Lower lobe of right lung (tissue), 2 donors: Measurements from ENCODE around the gene DNAI1. TPM values are rescaled to one million over a fixed set of nuclear protein-coding genes. Genes with fewer than 3 reads are reported as not detected.

Experiments used
- ATAC-seq, 2 donors: fragments of 200-7000 bp; cut with Tn5 transposase; one replicate each; pipeline ENCODE4 v1.9.1; 2020 to 2022; ENCODE audit warnings: mild to moderate bottlenecking in 2 of 2, moderate library complexity in 2 of 2
- DNase-seq: peaks from one replicate; pipeline ENCODE4 v3.0.0-alpha.2; 2020
- H3K27ac ChIP-seq: fragments of 200-600 bp; one replicate; pipeline ENCODE4 v1.8.0; 2022
- H3K27me3 ChIP-seq: fragments of 200-600 bp; one replicate; pipeline ENCODE4 v1.8.0; 2022; ENCODE audit warnings: low read depth
- H3K36me3 ChIP-seq: fragments of 200-600 bp; one replicate; pipeline ENCODE4 v1.8.0; 2022; ENCODE audit warnings: mild to moderate bottlenecking
- H3K4me1 ChIP-seq: fragments of 200-600 bp; one replicate; pipeline ENCODE4 v1.8.0; 2022
- H3K4me3 ChIP-seq: fragments of 200-600 bp; one replicate; pipeline ENCODE4 v1.8.0; 2022; ENCODE audit warnings: mild to moderate bottlenecking
- H3K9me3 ChIP-seq: fragments of 200-600 bp; one replicate; pipeline ENCODE4 v1.8.0; 2022
- intact Hi-C: fragments of 100-400 bp; cut with DNase I; formaldehyde crosslinking; loops from one replicate; pipeline ENCODE4 v1.11.0; 2022
- total RNA-seq: library from RNA; stranded (reverse); fragmentation: NEBNext Ultra II Directional; extraction: Animal tissue kit (Norgen Biotek cat#: 25700); gene quantifications from one replicate; pipeline ENCODE4 v1.2.1, GENCODE V29; 2021
- TF ChIP-seq, protein P1 (sequence below): fragments of 200-600 bp; IDR thresholded peaks from one replicate; pipeline ENCODE4 v1.8.0; 2022; ENCODE audit warnings: antibody characterized with exemption, mild to moderate bottlenecking
- donor health status: DM: no; HTN: yes; CAD: no; lungs with severe emphysema.

The DNAI1 gene
- total RNA-seq, 1 donor from 2014 or later: 13.5 TPM

DNA sequence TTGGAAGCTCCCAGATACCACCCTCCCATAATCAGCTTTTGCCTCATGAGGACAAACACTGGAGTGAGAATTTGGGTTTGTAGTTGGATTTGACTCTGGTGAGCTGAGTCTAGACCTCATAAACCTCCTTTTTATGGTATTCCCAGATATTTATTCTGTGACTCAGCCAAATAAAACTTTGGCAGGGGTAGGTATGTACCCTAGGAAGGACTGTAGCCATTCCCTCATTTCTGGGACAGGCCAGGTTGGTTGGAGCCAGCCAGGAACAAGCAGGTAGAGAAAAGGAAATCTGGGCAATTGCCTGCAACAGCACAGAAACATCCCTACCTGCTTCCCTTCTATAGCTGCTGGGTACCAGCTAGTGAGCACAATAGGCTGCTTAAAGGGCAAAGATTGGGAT, 44.8 kb downstream of the DNAI1 start:
- ATAC-seq: no peak
- H3K4me3 ChIP-seq: no peak overlapping the region
- no peaks in the 10 kb centered on the region for H3K36me3 ChIP-seq
- no peaks in the 10 kb centered on the region for H3K9me3 ChIP-seq
- no peaks in the 10 kb centered on the region for H3K27me3 ChIP-seq
- no peak for DNase-seq
- intact Hi-C loops: loop anchor here (10.0 kb wide), 1 partner anchor 99 kb away; no protein-coding TSS in a partner anchor
- H3K4me1 ChIP-seq: peaks cover 21% of the 10 kb centered on the region
- TF ChIP-seq, protein P1, sequence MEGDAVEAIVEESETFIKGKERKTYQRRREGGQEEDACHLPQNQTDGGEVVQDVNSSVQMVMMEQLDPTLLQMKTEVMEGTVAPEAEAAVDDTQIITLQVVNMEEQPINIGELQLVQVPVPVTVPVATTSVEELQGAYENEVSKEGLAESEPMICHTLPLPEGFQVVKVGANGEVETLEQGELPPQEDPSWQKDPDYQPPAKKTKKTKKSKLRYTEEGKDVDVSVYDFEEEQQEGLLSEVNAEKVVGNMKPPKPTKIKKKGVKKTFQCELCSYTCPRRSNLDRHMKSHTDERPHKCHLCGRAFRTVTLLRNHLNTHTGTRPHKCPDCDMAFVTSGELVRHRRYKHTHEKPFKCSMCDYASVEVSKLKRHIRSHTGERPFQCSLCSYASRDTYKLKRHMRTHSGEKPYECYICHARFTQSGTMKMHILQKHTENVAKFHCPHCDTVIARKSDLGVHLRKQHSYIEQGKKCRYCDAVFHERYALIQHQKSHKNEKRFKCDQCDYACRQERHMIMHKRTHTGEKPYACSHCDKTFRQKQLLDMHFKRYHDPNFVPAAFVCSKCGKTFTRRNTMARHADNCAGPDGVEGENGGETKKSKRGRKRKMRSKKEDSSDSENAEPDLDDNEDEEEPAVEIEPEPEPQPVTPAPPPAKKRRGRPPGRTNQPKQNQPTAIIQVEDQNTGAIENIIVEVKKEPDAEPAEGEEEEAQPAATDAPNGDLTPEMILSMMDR: no peak
- H3K27ac ChIP-seq: no peak overlapping the region

DNA sequence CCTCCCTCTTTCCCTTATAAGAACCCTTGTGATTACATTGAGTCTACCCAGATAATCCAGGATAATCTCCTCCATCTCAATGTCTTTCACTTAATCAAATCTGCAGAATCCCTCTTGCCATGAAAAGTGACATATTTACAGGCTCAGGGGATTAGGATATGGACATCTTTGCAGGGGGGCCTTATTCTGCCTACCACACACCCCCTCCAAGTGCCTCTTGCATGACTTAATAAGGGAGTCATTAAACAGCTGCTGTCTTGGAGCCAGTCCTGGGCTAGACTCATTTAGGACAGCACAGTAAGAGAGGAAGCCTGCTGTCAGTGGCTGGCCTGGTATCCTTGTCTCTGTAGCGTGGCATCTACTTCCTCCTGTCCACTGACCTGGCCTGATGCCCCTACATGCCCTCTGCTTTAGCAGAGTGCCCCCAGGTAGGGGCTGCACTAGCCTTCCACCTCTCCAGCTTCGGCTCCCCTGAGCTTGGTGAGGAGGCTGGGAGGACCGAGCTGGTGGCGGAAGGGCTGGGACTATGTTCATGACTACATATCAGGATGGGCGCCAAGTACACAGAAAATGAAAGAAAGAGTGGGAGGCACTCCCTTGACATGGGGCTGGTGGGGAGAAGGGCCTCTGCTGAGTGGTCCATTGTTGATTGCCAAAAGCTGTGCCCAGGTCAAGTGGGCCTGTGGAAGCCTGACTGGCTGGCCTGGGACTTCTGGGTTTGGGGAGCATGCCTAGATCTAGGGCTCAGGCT, 46.9 kb downstream of the DNAI1 start:
- DNase-seq: no peak
- Histone ChIP-seq H3K36me3 (no peaks in the 10 kb centered on the region), H3K9me3 (no peaks in the 10 kb centered on the region), H3K27me3 (no peaks in the 10 kb centered on the region), H3K4me1 (peaks cover 21% of the 10 kb centered on the region), H3K27ac (no peak overlapping the region), H3K4me3 (no peak overlapping the region)
- ATAC-seq: no peak
- TF ChIP-seq, protein P1: no peak
- intact Hi-C loops: loop anchor here (10.0 kb wide), 1 partner anchor 101 kb away; no protein-coding TSS in a partner anchor

DNA sequence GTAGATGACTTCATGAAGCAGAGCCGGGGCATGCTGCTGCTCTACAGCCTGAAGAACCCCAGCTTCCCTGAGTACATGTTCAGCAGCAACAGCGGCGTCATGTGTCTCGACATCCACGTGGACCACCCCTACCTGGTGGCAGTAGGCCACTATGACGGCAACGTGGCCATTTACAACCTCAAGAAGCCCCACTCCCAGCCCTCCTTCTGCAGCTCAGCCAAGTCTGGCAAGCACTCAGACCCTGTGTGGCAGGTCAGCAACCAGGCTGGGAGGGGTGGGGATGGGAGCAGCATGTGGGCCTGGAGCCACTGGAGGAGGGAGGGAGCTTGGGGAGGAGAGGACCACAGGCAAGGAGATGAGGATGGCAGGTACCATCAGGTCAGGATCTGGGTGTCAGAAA, 48.0 kb downstream of the DNAI1 start:
- TF ChIP-seq, protein P1: no peak
- DNase-seq: no peak
- intact Hi-C loops: loop anchor here (10.0 kb wide), 1 partner anchor 102 kb away; no protein-coding TSS in a partner anchor
- Histone ChIP-seq H3K27me3 (no peaks in the 10 kb centered on the region), H3K27ac (no peak overlapping the region), H3K4me1 (peaks cover 12% of the 10 kb centered on the region), H3K36me3 (no peaks in the 10 kb centered on the region), H3K9me3 (no peaks in the 10 kb centered on the region), H3K4me3 (no peak overlapping the region)
- no peak for ATAC-seq

DNA sequence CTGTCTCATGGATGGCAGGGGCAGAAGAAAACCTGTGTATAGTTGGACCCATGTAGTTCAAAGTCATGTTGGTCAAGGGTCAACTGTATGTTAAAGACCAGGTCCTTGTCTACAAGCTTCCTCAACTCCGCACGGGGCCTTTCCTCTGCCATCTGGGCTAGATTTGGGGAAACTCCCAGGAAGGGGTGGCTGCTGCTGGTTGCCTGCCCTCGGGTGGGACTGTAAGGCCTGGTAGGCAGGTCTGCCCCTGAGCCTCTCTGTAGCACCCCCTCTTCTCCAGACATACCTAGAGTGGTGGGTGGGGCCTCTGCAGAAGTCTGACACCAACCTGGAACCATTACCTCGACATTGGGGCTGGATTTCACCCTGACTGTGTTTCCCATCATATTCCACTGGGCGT, 49.0 kb downstream of the DNAI1 start:
- peaks cover 3% of the 10 kb centered on the region for H3K4me1 ChIP-seq
- H3K9me3 ChIP-seq: no peaks in the 10 kb centered on the region
- TF ChIP-seq, protein P1: no peak
- no peaks in the 10 kb centered on the region for H3K36me3 ChIP-seq
- no peak overlapping the region for H3K4me3 ChIP-seq
- H3K27ac ChIP-seq: no peak overlapping the region
- ATAC-seq (no peak), DNase-seq (no peak)
- intact Hi-C loops: loop anchor here (10.0 kb wide), 1 partner anchor 103 kb away; no protein-coding TSS in a partner anchor
- H3K27me3 ChIP-seq: no peaks in the 10 kb centered on the region

DNA sequence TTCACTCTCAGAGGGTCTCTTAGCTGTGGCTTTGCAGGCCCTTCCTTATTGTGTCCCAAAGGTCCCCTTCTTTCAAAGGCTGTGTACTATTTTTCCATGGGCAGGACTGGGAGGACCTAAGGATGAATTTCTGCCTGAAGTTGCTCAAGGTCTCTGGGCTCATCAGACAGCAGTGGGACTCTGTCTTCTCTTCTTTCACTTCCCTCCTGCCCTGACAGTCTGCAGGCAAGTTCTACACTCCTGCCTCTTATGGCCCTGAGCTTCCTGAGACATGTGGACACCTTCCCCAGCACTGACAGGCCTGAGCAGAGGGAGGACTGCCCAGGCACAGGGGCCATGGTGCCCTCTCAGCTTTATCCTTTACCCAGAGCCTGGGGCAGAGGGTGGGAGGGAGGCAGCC, 49.4 kb downstream of the DNAI1 start:
- no peaks in the 10 kb centered on the region for H3K27me3 ChIP-seq
- no peak for DNase-seq
- no peaks in the 10 kb centered on the region for H3K9me3 ChIP-seq
- no peak overlapping the region for H3K27ac ChIP-seq
- H3K36me3 ChIP-seq: no peaks in the 10 kb centered on the region
- TF ChIP-seq, protein P1: no peak
- no peak overlapping the region for H3K4me3 ChIP-seq
- intact Hi-C loops: loop anchor here (10.0 kb wide), 1 partner anchor 103 kb away; no protein-coding TSS in a partner anchor
- H3K4me1 ChIP-seq: no peaks in the 10 kb centered on the region
- ATAC-seq: no peak
